Measurements from ENCODE around the gene GNB1L. TPM values are rescaled to one million over a fixed set of nuclear protein-coding genes. Genes with fewer than 3 reads are reported as not detected.

The GNB1L gene
- total and polyA plus RNA-seq, 9 of the 15 experiments (the other 6 are each of a cell fraction or from before 2014, with no cell fraction given) = 0.56 to 50.5 (median 10.2) TPM

DNA sequence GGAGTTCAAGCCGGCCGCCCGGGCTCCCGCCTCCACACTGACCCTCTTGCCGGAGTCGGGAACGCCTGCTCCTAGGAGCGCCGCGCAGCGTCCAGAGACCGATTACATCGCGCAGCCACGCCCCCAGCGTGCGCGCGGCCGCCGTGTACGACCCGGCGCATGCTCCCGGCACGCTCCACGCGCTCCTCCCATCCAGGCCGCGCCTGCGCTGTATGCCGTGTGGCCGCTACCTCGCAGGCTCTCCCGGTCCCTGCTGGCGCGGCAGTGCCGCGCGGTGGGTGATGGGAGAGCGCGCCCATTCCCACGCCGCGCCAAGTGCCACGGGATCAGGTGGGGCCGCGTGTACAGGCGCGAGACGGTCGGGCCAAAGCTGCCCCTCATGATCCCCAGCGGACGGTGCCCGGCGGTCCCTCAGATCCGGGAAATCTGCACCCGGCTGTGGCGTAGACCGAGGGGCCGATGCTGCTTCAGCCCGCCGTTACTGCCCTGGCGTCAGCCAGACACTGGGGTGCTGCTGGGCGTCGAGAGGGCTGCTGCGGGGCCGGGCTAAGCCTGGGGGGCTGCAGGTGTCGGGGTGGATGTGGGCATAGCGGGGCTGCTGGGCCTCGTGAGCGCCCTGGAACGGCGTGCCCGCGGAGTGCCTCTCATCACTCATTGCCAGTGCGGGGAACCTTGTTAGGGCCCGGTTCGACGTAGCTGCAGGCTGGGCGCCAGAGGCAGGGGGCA, at the start of gene GNB1L, which contains the start of gene RTL10 (continued):
- peak; percentile 94 for TF ChIP-seq GTF2F1 (IDR thresholded peaks at IDR 0.05; ENCODE audit: low read depth, low read length)
- TF ChIP-seq, protein P1, sequence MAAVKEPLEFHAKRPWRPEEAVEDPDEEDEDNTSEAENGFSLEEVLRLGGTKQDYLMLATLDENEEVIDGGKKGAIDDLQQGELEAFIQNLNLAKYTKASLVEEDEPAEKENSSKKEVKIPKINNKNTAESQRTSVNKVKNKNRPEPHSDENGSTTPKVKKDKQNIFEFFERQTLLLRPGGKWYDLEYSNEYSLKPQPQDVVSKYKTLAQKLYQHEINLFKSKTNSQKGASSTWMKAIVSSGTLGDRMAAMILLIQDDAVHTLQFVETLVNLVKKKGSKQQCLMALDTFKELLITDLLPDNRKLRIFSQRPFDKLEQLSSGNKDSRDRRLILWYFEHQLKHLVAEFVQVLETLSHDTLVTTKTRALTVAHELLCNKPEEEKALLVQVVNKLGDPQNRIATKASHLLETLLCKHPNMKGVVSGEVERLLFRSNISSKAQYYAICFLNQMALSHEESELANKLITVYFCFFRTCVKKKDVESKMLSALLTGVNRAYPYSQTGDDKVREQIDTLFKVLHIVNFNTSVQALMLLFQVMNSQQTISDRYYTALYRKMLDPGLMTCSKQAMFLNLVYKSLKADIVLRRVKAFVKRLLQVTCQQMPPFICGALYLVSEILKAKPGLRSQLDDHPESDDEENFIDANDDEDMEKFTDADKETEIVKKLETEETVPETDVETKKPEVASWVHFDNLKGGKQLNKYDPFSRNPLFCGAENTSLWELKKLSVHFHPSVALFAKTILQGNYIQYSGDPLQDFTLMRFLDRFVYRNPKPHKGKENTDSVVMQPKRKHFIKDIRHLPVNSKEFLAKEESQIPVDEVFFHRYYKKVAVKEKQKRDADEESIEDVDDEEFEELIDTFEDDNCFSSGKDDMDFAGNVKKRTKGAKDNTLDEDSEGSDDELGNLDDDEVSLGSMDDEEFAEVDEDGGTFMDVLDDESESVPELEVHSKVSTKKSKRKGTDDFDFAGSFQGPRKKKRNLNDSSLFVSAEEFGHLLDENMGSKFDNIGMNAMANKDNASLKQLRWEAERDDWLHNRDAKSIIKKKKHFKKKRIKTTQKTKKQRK (IDR thresholded peaks at IDR 0.05; ENCODE audit: borderline replicate concordance, low read depth, low read length) = peak; percentile 8; the same call in 1 of the 2 replicates
- TF ChIP-seq KDM2B (CRISPR knock-in tag; IDR thresholded peaks at IDR 0.05) = peak; percentile 15
- no peak for TF ChIP-seq CBFA2T3 (IDR thresholded peaks at IDR 0.05)
- no peak for TF ChIP-seq SMARCC2 (IDR thresholded peaks at IDR 0.05; ENCODE audit: low read depth)
- no peak for TF ChIP-seq FOXA1 (IDR thresholded peaks at IDR 0.05; ENCODE audit: borderline replicate concordance)
- TF ChIP-seq BHLHE40 (IDR thresholded peaks at IDR 0.05; ENCODE audit: low read length) = peak; percentile 95
- TF ChIP-seq HDAC8 (tag; IDR thresholded peaks at IDR 0.05) = peak; percentile 96
- no peak for TF ChIP-seq FOS (IDR thresholded peaks at IDR 0.05; ENCODE audit: extremely low read depth, insufficient read length)
- no peak for TF ChIP-seq SIN3B (IDR thresholded peaks at IDR 0.05; ENCODE audit: low read depth)
- TF ChIP-seq RHOXF2B (CRISPR knock-in tag; conservative IDR thresholded peaks at IDR 0.05) = peak; percentile 95; the same call in 1 of the 2 replicates
- TF ChIP-seq ZKSCAN1 (IDR thresholded peaks at IDR 0.05; ENCODE audit: low read depth, low read length) = peak; percentile 87; the same call in 1 of the 2 replicates
- TF ChIP-seq E2F6 (IDR thresholded peaks at IDR 0.05; ENCODE audit: borderline replicate concordance in 1 of 2, extremely low read depth in 1 of 2, insufficient read depth in 1 of 2, insufficient read length in 1 of 2, low read depth in 1 of 2, low read length in 1 of 2, poor library complexity in 1 of 2, severe bottlenecking in 1 of 2) = peak; percentile 98 to 99
- TF ChIP-seq, protein P2, sequence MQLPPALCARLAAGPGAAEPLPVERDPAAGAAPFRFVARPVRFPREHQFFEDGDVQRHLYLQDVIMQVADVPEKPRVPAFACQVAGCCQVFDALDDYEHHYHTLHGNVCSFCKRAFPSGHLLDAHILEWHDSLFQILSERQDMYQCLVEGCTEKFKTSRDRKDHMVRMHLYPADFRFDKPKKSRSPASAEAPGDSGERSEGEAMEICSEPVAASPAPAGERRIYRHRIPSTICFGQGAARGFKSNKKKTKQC (CRISPR knock-in tag; IDR thresholded peaks at IDR 0.05) = no peak
- TF ChIP-seq NKRF (IDR thresholded peaks at IDR 0.05; ENCODE audit: borderline replicate concordance) = no peak
- TF ChIP-seq E2F3 (CRISPR knock-in tag; IDR thresholded peaks at IDR 0.05) = peak; percentile 97
- TF ChIP-seq ZNF830 (CRISPR knock-in tag; IDR thresholded peaks at IDR 0.05) = no peak
- no peak for TF ChIP-seq YBX1 (IDR thresholded peaks at IDR 0.05)
- TF ChIP-seq POU5F1 (IDR thresholded peaks at IDR 0.05; ENCODE audit: borderline replicate concordance, low read depth, low read length, partially characterized antibody) = peak; percentile 97
- TF ChIP-seq WHSC1 (IDR thresholded peaks at IDR 0.05; ENCODE audit: low read length) = peak; percentile 95
- TF ChIP-seq SMARCB1 (IDR thresholded peaks at IDR 0.05; ENCODE audit: insufficient read length, low read depth) = no peak
- TF ChIP-seq TCF7 (IDR thresholded peaks at IDR 0.05; ENCODE audit: borderline replicate concordance) = no peak
- TF ChIP-seq FOXP1 (CRISPR knock-in tag; IDR thresholded peaks at IDR 0.05) = no peak
